PFSK-1 (cell line): Measurements from ENCODE around the gene LANCL2.

Source experiments
- FOXP2 ChIP-seq: optimal IDR thresholded peaks from 2 replicates; pipeline ENCODE3; 2011; ENCODE audit warnings: borderline replicate concordance, control low read depth, inconsistent platforms; ENCODE audit not compliant: insufficient read depth; ENCODE audit errors: extremely low read length, extremely low read depth
- POLR2AphosphoS5 ChIP-seq: IDR thresholded peaks from 2 replicates; pipeline ENCODE4 v1.6.1; 2012; ENCODE audit warnings: low read depth, mild to moderate bottlenecking, control low read depth, low read length, moderate library complexity
- SIN3A ChIP-seq: IDR thresholded peaks from 2 replicates; pipeline ENCODE4 v1.6.1; 2012; ENCODE audit warnings: mild to moderate bottlenecking, low read length, moderate library complexity, borderline replicate concordance; ENCODE audit not compliant: insufficient read depth
- TAF1 ChIP-seq: IDR thresholded peaks from 2 replicates; pipeline ENCODE4 v1.6.1; 2012; ENCODE audit warnings: low read length, control low read depth, borderline replicate concordance; ENCODE audit not compliant: insufficient read depth
- TF ChIP-seq, protein P1 (sequence below), 2 experiments: IDR thresholded peaks; 2 replicates each; pipeline versions ENCODE4 v1.6.1 to v1.8.0; 2011 to 2012; ENCODE audit warnings: low read depth in 2 of 2, low read length in 2 of 2, control low read depth in 1 of 2, inconsistent platforms in 1 of 2, mild to moderate bottlenecking in 1 of 2, moderate library complexity in 1 of 2; ENCODE audit not compliant: insufficient read depth in 1 of 2

DNA sequence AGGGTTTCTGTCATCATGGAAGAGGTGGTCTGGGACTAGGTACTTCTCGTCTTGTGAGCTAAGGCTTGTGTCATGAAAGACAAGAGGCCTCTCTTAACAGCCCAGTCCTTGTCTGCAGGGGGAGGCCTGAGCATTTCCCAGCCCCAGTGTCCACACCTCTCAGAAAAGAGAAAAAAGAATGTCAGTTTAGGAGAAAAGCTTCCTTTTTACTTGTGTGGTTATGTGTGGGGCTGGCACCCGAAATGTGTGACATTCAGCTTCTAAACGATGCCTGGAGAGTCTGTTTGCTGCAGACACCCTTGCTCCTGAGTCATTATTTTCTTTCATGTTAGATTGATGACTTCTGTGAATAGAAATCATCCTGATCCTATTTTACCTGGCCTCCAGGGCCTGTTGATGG is 67.4 kb downstream of the LANCL2 start:
- no peak for TF ChIP-seq POLR2AphosphoS5
- TF ChIP-seq, protein P1, sequence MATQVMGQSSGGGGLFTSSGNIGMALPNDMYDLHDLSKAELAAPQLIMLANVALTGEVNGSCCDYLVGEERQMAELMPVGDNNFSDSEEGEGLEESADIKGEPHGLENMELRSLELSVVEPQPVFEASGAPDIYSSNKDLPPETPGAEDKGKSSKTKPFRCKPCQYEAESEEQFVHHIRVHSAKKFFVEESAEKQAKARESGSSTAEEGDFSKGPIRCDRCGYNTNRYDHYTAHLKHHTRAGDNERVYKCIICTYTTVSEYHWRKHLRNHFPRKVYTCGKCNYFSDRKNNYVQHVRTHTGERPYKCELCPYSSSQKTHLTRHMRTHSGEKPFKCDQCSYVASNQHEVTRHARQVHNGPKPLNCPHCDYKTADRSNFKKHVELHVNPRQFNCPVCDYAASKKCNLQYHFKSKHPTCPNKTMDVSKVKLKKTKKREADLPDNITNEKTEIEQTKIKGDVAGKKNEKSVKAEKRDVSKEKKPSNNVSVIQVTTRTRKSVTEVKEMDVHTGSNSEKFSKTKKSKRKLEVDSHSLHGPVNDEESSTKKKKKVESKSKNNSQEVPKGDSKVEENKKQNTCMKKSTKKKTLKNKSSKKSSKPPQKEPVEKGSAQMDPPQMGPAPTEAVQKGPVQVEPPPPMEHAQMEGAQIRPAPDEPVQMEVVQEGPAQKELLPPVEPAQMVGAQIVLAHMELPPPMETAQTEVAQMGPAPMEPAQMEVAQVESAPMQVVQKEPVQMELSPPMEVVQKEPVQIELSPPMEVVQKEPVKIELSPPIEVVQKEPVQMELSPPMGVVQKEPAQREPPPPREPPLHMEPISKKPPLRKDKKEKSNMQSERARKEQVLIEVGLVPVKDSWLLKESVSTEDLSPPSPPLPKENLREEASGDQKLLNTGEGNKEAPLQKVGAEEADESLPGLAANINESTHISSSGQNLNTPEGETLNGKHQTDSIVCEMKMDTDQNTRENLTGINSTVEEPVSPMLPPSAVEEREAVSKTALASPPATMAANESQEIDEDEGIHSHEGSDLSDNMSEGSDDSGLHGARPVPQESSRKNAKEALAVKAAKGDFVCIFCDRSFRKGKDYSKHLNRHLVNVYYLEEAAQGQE (IDR thresholded peaks at IDR 0.05; ENCODE audit: insufficient read depth in 1 of 2, low read depth in 2 of 2, low read length in 2 of 2) = no peak
- TF ChIP-seq SIN3A = no peak
- TF ChIP-seq TAF1 = no peak
- TF ChIP-seq FOXP2 = no peak
